Cardiac muscle cell (in vitro differentiated cells and primary cell): Measurements from ENCODE around the gene HOXA7. TPM values are rescaled to one million over a fixed set of nuclear protein-coding genes. Genes with fewer than 3 reads are reported as not detected.

Experiments used
- DNase-seq, 2 donors: peaks; one replicate each; pipeline versions ENCODE4 v3.0.0 to v3.0.0-alpha.2; 2010 to 2017; ENCODE audit warnings: low read depth in 1 of 2, low spot score in 1 of 2
- H3K27ac ChIP-seq: fragments of 200-600 bp; sonication (generic); 2 replicates; pipeline ENCODE4 v1.5.1; 2016
- H3K27me3 ChIP-seq: fragments of 200-600 bp; sonication (generic); 2 replicates; pipeline ENCODE4 v1.6.0; 2016; ENCODE audit warnings: control low read depth
- H3K36me3 ChIP-seq: fragments of 200-600 bp; sonication (generic); 2 replicates; pipeline ENCODE4 v1.5.1; 2016; ENCODE audit warnings: control low read depth
- H3K4me1 ChIP-seq: fragments of 200-600 bp; sonication (generic); 2 replicates; pipeline ENCODE4 v1.8.1; 2017; ENCODE audit warnings: low read depth, mild to moderate bottlenecking, mixed run types
- H3K4me3 ChIP-seq: fragments of 200-600 bp; sonication (generic); 2 replicates; pipeline ENCODE4 v1.5.1; 2016; ENCODE audit warnings: mild to moderate bottlenecking
- H3K9me3 ChIP-seq: fragments of 200-600 bp; sonication (generic); 2 replicates; pipeline ENCODE4 v1.5.1; 2017; ENCODE audit warnings: low read depth, mild to moderate bottlenecking, control low read depth
- CTCF ChIP-seq: IDR thresholded peaks from 2 replicates; pipeline ENCODE4 v1.5.1; 2012; ENCODE audit warnings: low read depth, mild to moderate bottlenecking, low read length
- polyA plus RNA-seq: library from polyadenylated mRNA; unstranded; fragments of >200 nt; fragmentation: Nextera tagmentation; extraction: Ambion mirVana; gene quantifications from 2 replicates; pipeline ENCODE4 v1.2.1, GENCODE V29; 2016
- total RNA-seq: library from RNA; depleted of rRNA; stranded (reverse); fragments of >200 nt; gene quantifications from 2 replicates; pipeline ENCODE4 v1.2.3, GENCODE V29; 2016

HOXA7 gene
- total and polyA plus RNA-seq, 2 experiments from 2014 or later, result not detected

- Histone ChIP-seq H3K4me1 (no peaks in the 10 kb centered on the region), H3K27me3 (peaks cover 100% of the 10 kb centered on the region), H3K27ac (no peak overlapping the region), H3K4me3 (no peak overlapping the region), H3K36me3 (no peaks in the 10 kb centered on the region), H3K9me3 (no peaks in the 10 kb centered on the region)
- no peak for DNase-seq
- no peak for TF ChIP-seq CTCF
These were observed 513 bp downstream of the HOXA7 start for GRCh38 chr7:27155816-27156507.

- no peak for TF ChIP-seq CTCF
- no peaks in the 10 kb centered on the region for H3K4me1 ChIP-seq
These were observed 1.3 kb downstream of the HOXA7 start for GRCh38 chr7:27154901-27155815.

GRCh38 chr7:27154369-27154768, 2.1 kb downstream of the HOXA7 start:
- no peak for TF ChIP-seq CTCF
- no peak overlapping the region for H3K4me3 ChIP-seq
- no peak for DNase-seq

More at GRCh38 chr7:27154901-27155815, 1.3 kb downstream of the HOXA7 start:
- H3K9me3 ChIP-seq, result no peaks in the 10 kb centered on the region
- no peak overlapping the region for H3K27ac ChIP-seq
- H3K4me3 ChIP-seq, result no peak overlapping the region
- DNase-seq, result no peak
- no peaks in the 10 kb centered on the region for H3K36me3 ChIP-seq
- H3K27me3 ChIP-seq, result peaks cover 100% of the 10 kb centered on the region

GRCh38 chr7:27153526-27153925, 2.9 kb downstream of the HOXA7 start:
- no peak overlapping the region for H3K4me3 ChIP-seq
- DNase-seq, result no peak
- no peaks in the 10 kb centered on the region for H3K9me3 ChIP-seq
- no peaks in the 10 kb centered on the region for H3K36me3 ChIP-seq
- H3K27me3 ChIP-seq, result peaks cover 100% of the 10 kb centered on the region
- no peak overlapping the region for H3K27ac ChIP-seq
- no peak for TF ChIP-seq CTCF
- H3K4me1 ChIP-seq, result no peaks in the 10 kb centered on the region

More at GRCh38 chr7:27154369-27154768, 2.1 kb downstream of the HOXA7 start:
- H3K36me3 ChIP-seq, result no peaks in the 10 kb centered on the region
- no peaks in the 10 kb centered on the region for H3K4me1 ChIP-seq
- H3K9me3 ChIP-seq, result no peaks in the 10 kb centered on the region
- H3K27ac ChIP-seq, result no peak overlapping the region
- H3K27me3 ChIP-seq, result peaks cover 100% of the 10 kb centered on the region

- no peaks in the 10 kb centered on the region for H3K36me3 ChIP-seq
- DNase-seq, result no peak
- peaks cover 100% of the 10 kb centered on the region for H3K27me3 ChIP-seq
- H3K4me3 ChIP-seq, result no peak overlapping the region
- no peaks in the 10 kb centered on the region for H3K4me1 ChIP-seq
- H3K27ac ChIP-seq, result no peak overlapping the region
- no peaks in the 10 kb centered on the region for H3K9me3 ChIP-seq
- no peak for TF ChIP-seq CTCF
These were observed 3.5 kb downstream of the HOXA7 start for GRCh38 chr7:27152816-27153442.
